EL (cell line): Measurements from ENCODE around the gene CACNA2D2.

Experiments
- DNase-seq: peaks from one replicate; pipeline ENCODE4 v3.0.0-alpha.2; 2016

CACNA2D2 gene

DNA sequence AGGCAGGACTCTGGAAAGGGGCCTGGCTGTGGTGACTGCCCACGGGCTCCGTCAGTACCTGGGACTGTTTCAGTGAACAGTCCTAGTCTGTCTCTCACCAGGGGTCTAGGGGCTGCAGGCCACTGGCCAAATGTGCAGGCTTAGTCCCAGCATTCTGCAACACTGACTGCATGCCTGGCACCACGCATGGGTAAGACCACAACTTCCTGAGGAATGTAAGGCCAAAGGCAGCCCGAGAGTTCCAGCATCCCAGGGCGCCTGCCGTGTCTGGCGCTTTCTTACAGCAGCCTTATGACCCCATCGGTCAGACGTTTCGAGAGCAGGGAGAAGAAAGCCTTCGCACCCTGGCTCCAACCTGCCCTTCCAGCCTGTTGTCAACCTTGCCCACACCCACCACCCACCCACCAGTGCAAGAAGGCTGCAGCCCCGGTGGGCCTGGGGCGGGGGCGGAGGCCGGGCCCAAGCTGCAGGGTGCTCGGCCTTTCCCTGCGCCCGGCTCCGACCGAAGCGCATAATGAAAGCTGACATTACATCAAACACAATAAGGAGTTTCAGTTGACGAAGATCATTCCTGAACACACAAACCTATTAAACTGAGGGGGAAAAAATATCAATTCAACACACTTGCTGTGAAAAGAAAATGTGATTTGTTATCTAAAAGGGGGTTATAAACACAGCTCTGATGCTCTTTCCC lies 114.6 kb downstream of the CACNA2D2 start:
- DNase-seq: peak; percentile 13

DNA sequence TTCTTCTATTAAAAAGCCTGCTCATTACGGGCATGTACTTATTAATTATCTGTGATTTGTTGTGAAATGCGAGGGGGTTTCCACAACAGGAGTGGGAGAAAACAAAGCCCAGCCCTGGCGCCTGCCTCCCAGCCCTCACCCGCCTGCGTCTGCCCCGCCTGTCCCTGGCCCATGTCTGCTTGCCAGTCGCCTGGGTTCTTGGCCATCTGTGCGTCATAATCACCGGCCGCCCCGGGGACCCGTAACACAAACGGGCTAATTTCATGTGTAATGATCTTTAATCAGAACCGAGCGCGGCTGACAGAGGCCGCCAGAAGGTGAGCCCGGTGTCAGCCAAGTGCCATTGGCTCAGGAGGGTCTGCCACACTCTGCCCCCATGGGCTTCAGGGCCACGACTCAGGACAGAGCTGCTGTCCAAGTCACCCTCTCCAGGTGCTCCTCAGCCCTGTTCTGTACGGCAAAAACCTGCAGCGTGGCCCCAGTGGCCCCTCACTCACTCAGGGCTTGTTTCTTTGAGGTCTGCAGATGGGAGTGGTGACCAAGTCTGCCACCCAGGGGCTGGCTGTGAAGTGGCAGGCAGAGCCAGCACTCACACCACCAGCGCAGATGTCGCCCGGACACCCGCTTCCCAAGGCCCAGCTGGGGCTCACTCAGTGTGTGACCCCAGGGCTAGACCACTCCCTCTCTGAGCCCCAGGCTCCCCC lies 115.3 kb downstream of the CACNA2D2 start:
- no peak for DNase-seq

- DNase-seq: no peak
These were observed 117.7 kb downstream of the CACNA2D2 start for GRCh38 chr3:50385754-50386153.

DNA sequence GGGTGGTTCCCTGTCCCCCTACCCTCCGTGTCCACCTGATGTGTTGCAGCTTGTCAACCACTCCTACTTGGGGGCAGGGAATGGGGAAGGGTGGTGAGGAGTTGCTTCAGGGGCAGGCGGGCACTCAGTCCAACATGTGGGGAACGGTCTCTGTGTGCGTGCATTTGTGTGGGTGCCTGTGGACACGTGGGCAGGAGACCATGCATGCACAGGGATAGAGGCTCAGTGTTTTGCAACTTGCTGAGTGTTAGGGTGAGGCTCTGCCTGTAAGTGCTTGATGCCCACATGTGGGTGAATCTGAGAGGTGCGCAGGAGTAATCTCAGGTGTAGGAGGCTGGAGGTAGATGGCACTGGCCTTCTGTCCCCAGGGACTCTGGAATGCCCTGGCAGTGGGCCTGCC lies 119.7 kb downstream of the CACNA2D2 start:
- no peak for DNase-seq

DNA sequence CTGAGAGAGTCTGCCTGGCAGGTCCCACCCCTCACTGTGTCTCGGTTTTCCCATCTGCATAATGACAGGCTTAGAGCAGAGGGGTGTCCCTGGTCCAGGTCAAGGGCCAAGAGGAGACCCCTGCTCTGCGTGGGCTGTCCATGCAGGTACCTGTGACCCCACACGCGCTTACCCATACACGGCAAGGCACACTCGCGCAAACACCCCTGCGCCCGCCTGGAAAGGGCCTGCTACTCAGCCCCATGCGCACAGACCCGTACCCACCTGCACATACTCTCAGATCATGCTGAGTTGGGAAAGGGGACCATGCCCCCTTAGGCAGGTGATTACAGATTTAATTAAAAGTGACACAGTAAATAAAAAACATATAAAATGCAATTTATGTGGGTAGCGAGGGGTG lies 120.7 kb downstream of the CACNA2D2 start:
- DNase-seq: no peak

DNA sequence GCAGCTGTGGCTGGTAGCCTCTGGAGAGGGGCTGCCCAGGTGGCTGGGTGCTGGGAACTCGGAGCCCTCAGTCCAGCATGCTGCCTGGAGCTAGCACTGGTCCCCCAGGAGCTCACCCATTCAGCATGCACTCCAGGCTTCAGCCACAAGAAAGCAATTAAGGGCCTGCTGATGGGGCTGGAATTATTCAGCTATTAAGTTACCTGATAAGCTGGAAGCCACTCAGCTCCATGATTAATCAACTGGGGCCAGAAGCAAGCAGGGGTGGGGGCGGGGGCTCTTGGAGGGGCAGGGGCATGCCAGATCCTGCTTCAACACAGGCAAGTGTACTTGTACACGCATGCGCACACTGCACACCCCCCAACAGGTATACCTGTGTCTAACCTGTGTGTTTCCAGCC lies 122.1 kb downstream of the CACNA2D2 start:
- DNase-seq: no peak

- no peak for DNase-seq
These were observed 122.9 kb downstream of the CACNA2D2 start for GRCh38 chr3:50380405-50381085.

DNA sequence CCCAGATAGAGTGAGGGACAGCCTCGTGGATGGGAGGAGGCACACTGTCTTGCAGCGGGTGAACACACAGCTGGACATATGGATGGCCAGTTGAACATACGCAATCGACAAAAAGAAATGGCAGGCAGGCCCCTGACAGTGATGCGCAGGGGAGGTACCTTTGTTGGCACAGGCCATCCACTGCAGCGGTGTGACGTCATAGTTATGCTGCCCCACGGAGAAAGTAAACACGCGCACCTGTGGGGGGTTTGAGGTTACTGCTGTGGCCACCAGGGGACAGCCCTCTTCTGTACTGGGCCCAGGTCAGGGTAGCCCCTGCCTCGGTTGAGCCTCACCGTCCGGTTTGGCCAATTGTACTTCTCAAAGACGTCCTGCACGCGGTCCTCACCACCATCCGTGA lies 124.7 kb downstream of the CACNA2D2 start:
- no peak for DNase-seq

- DNase-seq: no peak
These were observed 125.4 kb downstream of the CACNA2D2 start for GRCh38 chr3:50378024-50378423.

GRCh38 chr3:50375258-50375931 lies 128.0 kb downstream of the CACNA2D2 start:
- DNase-seq: no peak

- no peak for DNase-seq
These were observed 128.8 kb downstream of the CACNA2D2 start for GRCh38 chr3:50374363-50375257.

DNA sequence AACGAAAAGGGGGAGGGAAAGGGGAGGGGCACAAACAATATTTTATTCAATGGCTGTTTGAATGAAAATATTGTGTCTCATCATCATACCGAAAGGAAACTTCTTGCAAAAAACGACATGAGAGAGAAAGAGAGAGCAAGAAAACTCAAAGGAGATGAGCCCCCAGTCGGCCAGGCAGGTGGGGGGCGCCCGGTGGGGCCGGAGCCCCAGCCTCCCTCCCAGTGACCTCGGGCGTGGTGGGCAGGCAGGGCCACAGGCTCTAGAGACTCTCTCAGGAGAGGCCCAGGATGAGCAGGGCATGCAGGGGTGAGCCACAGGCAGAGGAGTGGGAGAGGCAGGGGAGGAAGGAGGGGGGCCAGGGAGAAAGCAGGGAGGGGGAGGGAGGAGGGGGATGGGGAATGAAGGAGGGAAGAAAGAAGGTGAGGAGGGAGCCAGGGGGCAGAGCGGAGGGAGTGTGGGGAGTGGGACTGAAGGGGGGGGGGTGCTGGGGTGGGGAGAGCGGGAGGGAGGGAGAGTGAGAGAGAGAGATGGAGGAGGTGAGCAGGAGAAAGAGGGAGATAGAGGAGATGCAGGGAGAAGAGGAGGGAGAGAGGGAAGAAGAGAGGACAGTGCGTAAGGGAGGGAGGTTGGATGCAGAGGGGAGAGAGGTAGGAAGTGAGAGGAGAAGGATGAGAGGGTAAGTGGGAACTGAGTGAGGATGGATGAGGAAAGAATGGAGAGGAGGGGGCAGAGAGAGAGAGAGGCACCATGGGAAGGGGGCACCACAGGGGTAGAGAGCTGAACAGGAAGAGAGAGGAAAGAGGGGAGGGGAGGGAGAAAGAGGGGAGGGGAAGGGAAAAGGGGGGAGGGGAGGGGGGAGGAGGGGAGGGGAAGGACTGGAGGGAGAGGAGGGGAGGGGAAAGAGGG lies 130.0 kb downstream of the CACNA2D2 start:
- no peak for DNase-seq

GRCh38 chr3:50372349-50372748 lies 131.1 kb downstream of the CACNA2D2 start:
- no peak for DNase-seq

- DNase-seq: no peak
These were observed 132.2 kb downstream of the CACNA2D2 start for GRCh38 chr3:50371133-50371685.

DNA sequence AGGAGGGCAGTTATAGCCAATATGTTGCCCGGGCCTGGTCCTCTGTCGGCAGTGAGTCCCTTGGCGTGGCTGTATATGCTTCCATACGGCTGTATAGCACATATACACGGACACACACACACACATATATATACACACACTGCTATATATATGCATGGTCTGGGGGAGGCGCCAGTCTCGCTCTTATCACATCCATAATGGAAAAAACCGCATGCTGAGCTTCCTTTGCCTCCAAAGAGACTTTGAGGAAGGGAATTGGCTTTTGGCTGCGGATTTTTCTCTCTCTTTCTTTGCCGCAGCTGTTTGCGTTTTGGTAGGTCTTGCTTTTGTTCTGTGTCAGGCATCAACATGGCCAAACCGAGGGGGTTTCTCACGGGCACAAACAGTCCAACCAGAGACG lies 132.8 kb downstream of the CACNA2D2 start:
- no peak for DNase-seq

- no peak for DNase-seq
These were observed 134.3 kb downstream of the CACNA2D2 start for GRCh38 chr3:50369012-50369670.

DNA sequence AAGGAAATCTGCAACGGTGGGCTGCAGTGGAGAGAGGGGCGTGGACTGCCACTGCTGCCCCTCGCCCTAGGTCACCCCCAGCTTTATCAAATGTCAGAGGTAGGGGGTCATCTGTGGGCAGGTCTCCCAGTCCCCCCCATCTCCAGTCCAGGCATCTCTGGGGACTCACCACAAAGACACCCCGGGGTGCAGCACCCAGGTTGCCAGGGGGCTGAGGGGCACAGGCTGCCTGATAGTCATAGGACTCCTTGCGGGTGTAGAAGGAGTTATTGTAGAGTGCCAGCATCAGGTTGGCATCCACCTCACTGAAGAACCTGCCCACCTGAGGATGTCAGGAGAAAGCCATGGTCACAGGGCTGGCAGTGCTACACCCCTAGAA lies 137.6 kb downstream of the CACNA2D2 start:
- DNase-seq: no peak

DNA sequence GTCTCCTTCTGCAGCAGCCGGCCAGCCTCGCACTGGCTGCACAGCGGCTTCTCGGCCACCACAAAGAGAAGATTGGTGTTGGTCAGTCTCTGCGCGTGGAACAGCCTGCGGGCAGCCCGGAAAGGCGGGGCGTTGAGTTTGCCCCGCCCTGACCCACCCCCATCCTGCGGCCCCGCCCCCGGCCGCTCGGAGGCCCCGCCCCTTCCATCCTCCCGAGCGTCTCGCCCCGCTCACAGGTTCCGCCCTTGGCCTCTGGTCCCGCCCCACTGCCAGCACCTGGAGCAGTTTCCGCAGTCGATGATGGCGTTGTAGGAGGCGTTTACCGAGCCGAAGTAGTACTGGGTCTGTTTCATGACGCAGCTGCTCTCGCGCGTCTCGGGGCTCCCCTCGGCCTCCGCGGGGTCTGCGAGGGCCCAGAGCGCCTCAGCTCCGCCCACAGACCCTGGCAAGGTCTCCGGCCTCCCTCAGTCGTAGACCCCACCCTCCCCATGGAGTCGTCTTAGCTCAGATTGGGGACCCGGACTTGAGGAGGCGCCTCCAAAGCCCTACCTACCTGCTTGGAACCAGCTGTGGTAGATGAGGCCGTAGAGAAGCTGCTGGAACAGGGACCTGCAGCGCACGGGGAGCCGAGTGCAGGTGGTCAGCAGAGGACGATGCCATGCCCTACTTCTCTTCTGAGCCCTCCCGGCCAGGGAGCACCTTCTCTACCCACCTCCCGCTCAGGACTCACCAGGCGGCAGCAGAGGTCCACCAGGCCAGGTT lies 138.2 kb downstream of the CACNA2D2 start:
- peak; percentile 61 for DNase-seq

GRCh38 chr3:50364573-50365079 lies 138.8 kb downstream of the CACNA2D2 start:
- no peak for DNase-seq

GRCh38 chr3:50359760-50360110 lies 143.7 kb downstream of the CACNA2D2 start:
- no peak for DNase-seq
